ENCODE data around the gene DAGLA.

DNA sequence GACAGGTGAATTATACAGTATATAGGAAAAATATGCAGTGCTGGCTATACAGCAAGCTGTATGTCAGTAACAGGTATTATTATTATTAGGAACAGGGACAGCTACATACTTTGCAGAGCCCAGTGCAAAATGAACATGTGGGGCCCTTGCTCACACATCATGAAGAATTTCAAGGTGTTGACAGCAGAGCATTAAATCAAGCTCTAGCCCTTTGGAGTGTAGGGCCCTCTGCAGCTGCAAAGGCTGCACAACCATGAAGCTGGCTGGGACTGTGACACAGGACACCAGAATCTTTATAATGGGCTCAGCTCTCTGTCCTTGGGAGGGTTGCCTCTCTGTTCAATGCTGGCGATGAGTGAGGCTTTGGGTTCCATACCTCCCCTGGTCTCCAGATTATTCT, 44.9 kb upstream of the DAGLA start:
- TF ChIP-seq, protein P1, sequence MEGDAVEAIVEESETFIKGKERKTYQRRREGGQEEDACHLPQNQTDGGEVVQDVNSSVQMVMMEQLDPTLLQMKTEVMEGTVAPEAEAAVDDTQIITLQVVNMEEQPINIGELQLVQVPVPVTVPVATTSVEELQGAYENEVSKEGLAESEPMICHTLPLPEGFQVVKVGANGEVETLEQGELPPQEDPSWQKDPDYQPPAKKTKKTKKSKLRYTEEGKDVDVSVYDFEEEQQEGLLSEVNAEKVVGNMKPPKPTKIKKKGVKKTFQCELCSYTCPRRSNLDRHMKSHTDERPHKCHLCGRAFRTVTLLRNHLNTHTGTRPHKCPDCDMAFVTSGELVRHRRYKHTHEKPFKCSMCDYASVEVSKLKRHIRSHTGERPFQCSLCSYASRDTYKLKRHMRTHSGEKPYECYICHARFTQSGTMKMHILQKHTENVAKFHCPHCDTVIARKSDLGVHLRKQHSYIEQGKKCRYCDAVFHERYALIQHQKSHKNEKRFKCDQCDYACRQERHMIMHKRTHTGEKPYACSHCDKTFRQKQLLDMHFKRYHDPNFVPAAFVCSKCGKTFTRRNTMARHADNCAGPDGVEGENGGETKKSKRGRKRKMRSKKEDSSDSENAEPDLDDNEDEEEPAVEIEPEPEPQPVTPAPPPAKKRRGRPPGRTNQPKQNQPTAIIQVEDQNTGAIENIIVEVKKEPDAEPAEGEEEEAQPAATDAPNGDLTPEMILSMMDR (IDR thresholded peaks at IDR 0.05; ENCODE audit: low read length) = no peak
- no peak for TF ChIP-seq EZH2 (optimal IDR thresholded peaks at IDR 0.05; ENCODE audit: low read depth, low read length)
- no peak for TF ChIP-seq EZH2phosphoT487 (IDR thresholded peaks at IDR 0.05; ENCODE audit: low read length)

All from MM.1S (cell line).